Measurements from ENCODE around the gene EFCAB6. TPM values are rescaled to one million over a fixed set of nuclear protein-coding genes. Genes with fewer than 3 reads are reported as not detected.

Gene EFCAB6
- polyA plus RNA-seq, 3 donors: not detected

DNA sequence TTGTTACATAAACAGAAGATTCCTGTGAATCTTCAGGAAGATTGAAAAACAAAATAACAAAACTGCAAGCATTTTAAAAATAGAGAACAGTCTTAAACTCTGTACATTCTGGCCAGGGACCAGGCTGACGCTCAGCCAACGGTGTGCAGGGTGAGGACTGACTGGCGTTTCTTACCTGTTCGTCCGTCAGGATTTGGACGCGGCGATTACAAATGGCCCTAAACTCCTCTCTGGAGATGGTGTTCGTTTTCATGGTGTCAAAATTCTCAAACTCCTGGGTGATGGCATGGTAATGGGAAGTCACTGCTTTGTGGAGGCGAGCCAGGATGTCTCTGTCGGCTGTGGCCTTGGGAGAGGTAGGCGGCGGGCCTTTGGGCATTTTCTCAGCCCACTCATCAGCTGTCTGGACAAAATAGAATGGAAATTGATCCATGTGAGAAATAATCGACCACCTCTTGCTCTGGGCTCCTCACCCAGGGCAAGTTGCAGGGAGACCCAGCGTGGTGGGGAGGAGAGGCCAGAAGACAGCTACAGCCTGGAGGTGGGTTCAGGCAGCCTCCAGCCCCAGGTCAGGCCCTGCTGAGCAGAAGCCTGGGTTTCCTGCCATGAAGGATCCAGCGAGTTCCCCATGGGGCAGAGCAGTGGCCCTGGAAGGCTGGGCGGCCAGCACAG is 257.3 kb downstream of the EFCAB6 start:
- H3K27me3 ChIP-seq (ENCODE audit: control insufficient read depth in 2 of 2, insufficient read depth in 2 of 2, low read length in 2 of 2): no peaks in the 10 kb centered on the region
- H3K4me2 ChIP-seq (replicated peaks; ENCODE audit: extremely low read depth, low read length, poor library complexity, severe bottlenecking): no peak overlapping the region
- peaks cover 2 to 6% (median 4%) of the 10 kb centered on the region in 3 donors for H3K27me3 Mint-ChIP-seq (ENCODE audit: low read depth in 3 of 3)
- WGBS (ENCODE audit: insufficient coverage): 98% methylated on average over 9 of the region's 17 CpGs
- H3K9me3 Mint-ChIP-seq: peaks cover 0 to 11% (median 7%) of the 10 kb centered on the region in 7 donors
- H3K4me3 ChIP-seq (replicated peaks in 1 of 3; ENCODE audit: low read depth in 2 of 3, low read length in 3 of 3): no peak overlapping the region
- TF ChIP-seq, protein P1, sequence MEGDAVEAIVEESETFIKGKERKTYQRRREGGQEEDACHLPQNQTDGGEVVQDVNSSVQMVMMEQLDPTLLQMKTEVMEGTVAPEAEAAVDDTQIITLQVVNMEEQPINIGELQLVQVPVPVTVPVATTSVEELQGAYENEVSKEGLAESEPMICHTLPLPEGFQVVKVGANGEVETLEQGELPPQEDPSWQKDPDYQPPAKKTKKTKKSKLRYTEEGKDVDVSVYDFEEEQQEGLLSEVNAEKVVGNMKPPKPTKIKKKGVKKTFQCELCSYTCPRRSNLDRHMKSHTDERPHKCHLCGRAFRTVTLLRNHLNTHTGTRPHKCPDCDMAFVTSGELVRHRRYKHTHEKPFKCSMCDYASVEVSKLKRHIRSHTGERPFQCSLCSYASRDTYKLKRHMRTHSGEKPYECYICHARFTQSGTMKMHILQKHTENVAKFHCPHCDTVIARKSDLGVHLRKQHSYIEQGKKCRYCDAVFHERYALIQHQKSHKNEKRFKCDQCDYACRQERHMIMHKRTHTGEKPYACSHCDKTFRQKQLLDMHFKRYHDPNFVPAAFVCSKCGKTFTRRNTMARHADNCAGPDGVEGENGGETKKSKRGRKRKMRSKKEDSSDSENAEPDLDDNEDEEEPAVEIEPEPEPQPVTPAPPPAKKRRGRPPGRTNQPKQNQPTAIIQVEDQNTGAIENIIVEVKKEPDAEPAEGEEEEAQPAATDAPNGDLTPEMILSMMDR (IDR thresholded peaks at IDR 0.05): no peak
- H3K79me2 ChIP-seq (ENCODE audit: insufficient read depth, low read length): no peaks in the 10 kb centered on the region
- H3K27ac Mint-ChIP-seq: no peak overlapping the region
- no peak overlapping the region for H3K27ac ChIP-seq (ENCODE audit: low read depth in 1 of 2, low read length in 2 of 2)
- H3K4me3 Mint-ChIP-seq: no peak overlapping the region
- no peaks in the 10 kb centered on the region for H3K4me1 Mint-ChIP-seq
- H3K36me3 ChIP-seq (replicated peaks in 1 of 2; ENCODE audit: control insufficient read depth in 1 of 2, insufficient read depth in 2 of 2, low read length in 2 of 2): no peaks in the 10 kb centered on the region
- intact Hi-C loops (cut with micrococcal nuclease): no loop called here
- no peak overlapping the region for H2AFZ ChIP-seq (ENCODE audit: insufficient read depth, low read depth, low read length, poor library complexity, severe bottlenecking)
- H4K20me1 ChIP-seq (ENCODE audit: insufficient read depth, low read length): no peaks in the 10 kb centered on the region
- H3K4me1 ChIP-seq (ENCODE audit: control insufficient read depth in 1 of 2, insufficient read depth in 2 of 2, low read length in 2 of 2): no peaks in the 10 kb centered on the region
- no peaks in the 10 kb centered on the region for H3K36me3 Mint-ChIP-seq
- no peak for DNase-seq
- H3K9me3 ChIP-seq (replicated peaks in 1 of 2; ENCODE audit: control insufficient read depth in 1 of 2, insufficient read depth in 1 of 2, low read length in 2 of 2): peaks cover 0 to 9% of the 10 kb centered on the region in 2 donors
- H3K9ac ChIP-seq (ENCODE audit: insufficient read depth, low read length, poor library complexity, severe bottlenecking): no peak overlapping the region

GRCh38 chr22:43554259-43554636 is 257.9 kb downstream of the EFCAB6 start:
- intact Hi-C loops (cut with micrococcal nuclease): no loop called here
- H3K27me3 ChIP-seq (ENCODE audit: control insufficient read depth in 2 of 2, insufficient read depth in 2 of 2, low read length in 2 of 2): no peaks in the 10 kb centered on the region
- 94% methylated on average over 2 of the region's 6 CpGs for WGBS (ENCODE audit: insufficient coverage)

More at GRCh38 chr22:43554259-43554636, 257.9 kb downstream of the EFCAB6 start:
- H3K9me3 Mint-ChIP-seq: peaks cover 0 to 11% (median 6%) of the 10 kb centered on the region in 7 donors
- Histone ChIP-seq H3K79me2 (ENCODE audit: insufficient read depth, low read length) (no peaks in the 10 kb centered on the region), H3K4me2 (replicated peaks; ENCODE audit: extremely low read depth, low read length, poor library complexity, severe bottlenecking) (no peak overlapping the region), H3K9me3 (replicated peaks in 1 of 2; ENCODE audit: control insufficient read depth in 1 of 2, insufficient read depth in 1 of 2, low read length in 2 of 2) (peaks cover 0 to 9% of the 10 kb centered on the region in 2 donors), H3K4me3 (replicated peaks in 1 of 3; ENCODE audit: low read depth in 2 of 3, low read length in 3 of 3) (no peak overlapping the region), H3K27ac (ENCODE audit: low read depth in 1 of 2, low read length in 2 of 2) (no peak overlapping the region), H3K36me3 (replicated peaks in 1 of 2; ENCODE audit: control insufficient read depth in 1 of 2, insufficient read depth in 2 of 2, low read length in 2 of 2) (no peaks in the 10 kb centered on the region), H4K20me1 (ENCODE audit: insufficient read depth, low read length) (no peaks in the 10 kb centered on the region), H3K4me1 (ENCODE audit: control insufficient read depth in 1 of 2, insufficient read depth in 2 of 2, low read length in 2 of 2) (no peaks in the 10 kb centered on the region), H3K9ac (ENCODE audit: insufficient read depth, low read length, poor library complexity, severe bottlenecking) (no peak overlapping the region), H2AFZ (ENCODE audit: insufficient read depth, low read depth, low read length, poor library complexity, severe bottlenecking) (no peak overlapping the region)
- TF ChIP-seq, protein P1 (IDR thresholded peaks at IDR 0.05): no peak
- DNase-seq: no peak
- no peaks in the 10 kb centered on the region for H3K4me1 Mint-ChIP-seq
- no peak overlapping the region for H3K27ac Mint-ChIP-seq
- peaks cover 2 to 6% (median 4%) of the 10 kb centered on the region in 3 donors for H3K27me3 Mint-ChIP-seq (ENCODE audit: low read depth in 3 of 3)
- H3K4me3 Mint-ChIP-seq: no peak overlapping the region
- no peaks in the 10 kb centered on the region for H3K36me3 Mint-ChIP-seq

All from CD14-positive monocyte (primary cell).